ENCODE measurements around the gene KCNK18. TPM values are rescaled to one million over a fixed set of nuclear protein-coding genes. Genes with fewer than 3 reads are reported as not detected.

KCNK18 gene
- total and polyA plus RNA-seq, 2 of the 8 experiments (the other 6 are each of a cell fraction or from before 2014, with no cell fraction given): not detected

DNA sequence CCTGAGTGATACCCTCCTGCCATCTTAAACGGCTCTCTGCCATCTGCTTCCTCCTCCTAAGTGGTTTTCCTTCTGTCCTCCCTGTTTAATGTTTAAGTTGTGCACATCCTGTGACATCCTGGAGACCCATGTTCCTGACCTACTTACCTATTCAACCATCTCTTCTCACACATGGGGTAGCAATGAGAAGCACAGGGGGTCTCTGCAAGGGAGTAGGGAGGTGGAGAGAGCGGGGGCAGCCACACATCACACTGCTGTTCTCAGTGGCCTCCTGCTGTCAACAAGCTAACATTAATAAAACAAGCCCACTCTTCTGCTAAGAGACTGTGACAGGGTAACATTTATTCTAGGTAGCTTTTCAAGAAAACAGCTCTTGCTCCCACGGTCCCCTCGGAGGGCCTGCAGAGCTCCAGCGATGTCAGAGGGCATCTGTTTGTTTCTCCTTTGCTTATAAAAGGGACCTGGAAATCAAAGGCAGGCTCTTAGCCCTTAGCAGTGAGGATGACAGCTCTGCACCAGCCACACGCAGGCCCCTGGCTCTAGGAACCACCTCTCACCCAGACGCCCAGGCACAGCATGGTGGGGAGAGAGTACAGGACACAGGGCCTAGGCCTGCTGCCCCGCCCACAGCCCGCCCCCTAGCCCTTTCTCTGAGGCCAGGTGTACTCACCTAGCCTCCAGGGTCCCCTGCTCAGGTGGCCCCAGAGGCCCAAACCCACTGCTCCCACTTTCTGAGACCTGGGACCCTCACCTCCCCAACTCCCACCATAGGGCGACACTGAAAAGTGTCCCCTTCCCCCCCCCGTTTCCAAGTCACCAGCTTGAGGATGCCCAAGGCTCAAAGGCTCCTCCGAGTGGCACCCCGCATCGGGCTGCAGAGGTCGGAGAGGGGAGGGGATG is 42.7 kb downstream of the KCNK18 start (continued):
- TF ChIP-seq, protein P1, sequence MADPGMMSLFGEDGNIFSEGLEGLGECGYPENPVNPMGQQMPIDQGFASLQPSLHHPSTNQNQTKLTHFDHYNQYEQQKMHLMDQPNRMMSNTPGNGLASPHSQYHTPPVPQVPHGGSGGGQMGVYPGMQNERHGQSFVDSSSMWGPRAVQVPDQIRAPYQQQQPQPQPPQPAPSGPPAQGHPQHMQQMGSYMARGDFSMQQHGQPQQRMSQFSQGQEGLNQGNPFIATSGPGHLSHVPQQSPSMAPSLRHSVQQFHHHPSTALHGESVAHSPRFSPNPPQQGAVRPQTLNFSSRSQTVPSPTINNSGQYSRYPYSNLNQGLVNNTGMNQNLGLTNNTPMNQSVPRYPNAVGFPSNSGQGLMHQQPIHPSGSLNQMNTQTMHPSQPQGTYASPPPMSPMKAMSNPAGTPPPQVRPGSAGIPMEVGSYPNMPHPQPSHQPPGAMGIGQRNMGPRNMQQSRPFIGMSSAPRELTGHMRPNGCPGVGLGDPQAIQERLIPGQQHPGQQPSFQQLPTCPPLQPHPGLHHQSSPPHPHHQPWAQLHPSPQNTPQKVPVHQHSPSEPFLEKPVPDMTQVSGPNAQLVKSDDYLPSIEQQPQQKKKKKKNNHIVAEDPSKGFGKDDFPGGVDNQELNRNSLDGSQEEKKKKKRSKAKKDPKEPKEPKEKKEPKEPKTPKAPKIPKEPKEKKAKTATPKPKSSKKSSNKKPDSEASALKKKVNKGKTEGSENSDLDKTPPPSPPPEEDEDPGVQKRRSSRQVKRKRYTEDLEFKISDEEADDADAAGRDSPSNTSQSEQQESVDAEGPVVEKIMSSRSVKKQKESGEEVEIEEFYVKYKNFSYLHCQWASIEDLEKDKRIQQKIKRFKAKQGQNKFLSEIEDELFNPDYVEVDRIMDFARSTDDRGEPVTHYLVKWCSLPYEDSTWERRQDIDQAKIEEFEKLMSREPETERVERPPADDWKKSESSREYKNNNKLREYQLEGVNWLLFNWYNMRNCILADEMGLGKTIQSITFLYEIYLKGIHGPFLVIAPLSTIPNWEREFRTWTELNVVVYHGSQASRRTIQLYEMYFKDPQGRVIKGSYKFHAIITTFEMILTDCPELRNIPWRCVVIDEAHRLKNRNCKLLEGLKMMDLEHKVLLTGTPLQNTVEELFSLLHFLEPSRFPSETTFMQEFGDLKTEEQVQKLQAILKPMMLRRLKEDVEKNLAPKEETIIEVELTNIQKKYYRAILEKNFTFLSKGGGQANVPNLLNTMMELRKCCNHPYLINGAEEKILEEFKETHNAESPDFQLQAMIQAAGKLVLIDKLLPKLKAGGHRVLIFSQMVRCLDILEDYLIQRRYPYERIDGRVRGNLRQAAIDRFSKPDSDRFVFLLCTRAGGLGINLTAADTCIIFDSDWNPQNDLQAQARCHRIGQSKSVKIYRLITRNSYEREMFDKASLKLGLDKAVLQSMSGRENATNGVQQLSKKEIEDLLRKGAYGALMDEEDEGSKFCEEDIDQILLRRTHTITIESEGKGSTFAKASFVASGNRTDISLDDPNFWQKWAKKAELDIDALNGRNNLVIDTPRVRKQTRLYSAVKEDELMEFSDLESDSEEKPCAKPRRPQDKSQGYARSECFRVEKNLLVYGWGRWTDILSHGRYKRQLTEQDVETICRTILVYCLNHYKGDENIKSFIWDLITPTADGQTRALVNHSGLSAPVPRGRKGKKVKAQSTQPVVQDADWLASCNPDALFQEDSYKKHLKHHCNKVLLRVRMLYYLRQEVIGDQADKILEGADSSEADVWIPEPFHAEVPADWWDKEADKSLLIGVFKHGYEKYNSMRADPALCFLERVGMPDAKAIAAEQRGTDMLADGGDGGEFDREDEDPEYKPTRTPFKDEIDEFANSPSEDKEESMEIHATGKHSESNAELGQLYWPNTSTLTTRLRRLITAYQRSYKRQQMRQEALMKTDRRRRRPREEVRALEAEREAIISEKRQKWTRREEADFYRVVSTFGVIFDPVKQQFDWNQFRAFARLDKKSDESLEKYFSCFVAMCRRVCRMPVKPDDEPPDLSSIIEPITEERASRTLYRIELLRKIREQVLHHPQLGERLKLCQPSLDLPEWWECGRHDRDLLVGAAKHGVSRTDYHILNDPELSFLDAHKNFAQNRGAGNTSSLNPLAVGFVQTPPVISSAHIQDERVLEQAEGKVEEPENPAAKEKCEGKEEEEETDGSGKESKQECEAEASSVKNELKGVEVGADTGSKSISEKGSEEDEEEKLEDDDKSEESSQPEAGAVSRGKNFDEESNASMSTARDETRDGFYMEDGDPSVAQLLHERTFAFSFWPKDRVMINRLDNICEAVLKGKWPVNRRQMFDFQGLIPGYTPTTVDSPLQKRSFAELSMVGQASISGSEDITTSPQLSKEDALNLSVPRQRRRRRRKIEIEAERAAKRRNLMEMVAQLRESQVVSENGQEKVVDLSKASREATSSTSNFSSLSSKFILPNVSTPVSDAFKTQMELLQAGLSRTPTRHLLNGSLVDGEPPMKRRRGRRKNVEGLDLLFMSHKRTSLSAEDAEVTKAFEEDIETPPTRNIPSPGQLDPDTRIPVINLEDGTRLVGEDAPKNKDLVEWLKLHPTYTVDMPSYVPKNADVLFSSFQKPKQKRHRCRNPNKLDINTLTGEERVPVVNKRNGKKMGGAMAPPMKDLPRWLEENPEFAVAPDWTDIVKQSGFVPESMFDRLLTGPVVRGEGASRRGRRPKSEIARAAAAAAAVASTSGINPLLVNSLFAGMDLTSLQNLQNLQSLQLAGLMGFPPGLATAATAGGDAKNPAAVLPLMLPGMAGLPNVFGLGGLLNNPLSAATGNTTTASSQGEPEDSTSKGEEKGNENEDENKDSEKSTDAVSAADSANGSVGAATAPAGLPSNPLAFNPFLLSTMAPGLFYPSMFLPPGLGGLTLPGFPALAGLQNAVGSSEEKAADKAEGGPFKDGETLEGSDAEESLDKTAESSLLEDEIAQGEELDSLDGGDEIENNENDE (IDR thresholded peaks at IDR 0.05; ENCODE audit: insufficient replicate concordance, low read length): no peak
- TF ChIP-seq CEBPB (IDR thresholded peaks at IDR 0.05; ENCODE audit: low read depth, low read length): no peak
- no peak for TF ChIP-seq CBX5 (IDR thresholded peaks at IDR 0.05; ENCODE audit: low read depth, low read length)
- TF ChIP-seq RNF2 (IDR thresholded peaks at IDR 0.05; ENCODE audit: borderline replicate concordance, low read depth, low read length, missing control alignments, poor library complexity, severe bottlenecking): no peak
- no peak for TF ChIP-seq RBBP5 (IDR thresholded peaks at IDR 0.05; ENCODE audit: borderline replicate concordance, low read depth, low read length)

Data from H1 (cell line).